ENCODE measurements around the gene OPN3. TPM values are rescaled to one million over a fixed set of nuclear protein-coding genes. Genes with fewer than 3 reads are reported as not detected.

OPN3 gene
- total RNA-seq (2011; cell fraction: chromatin; rRNA removed; ENCODE audit: low replicate concordance): 8.9 and 19.2 TPM in 2 replicates
- 13.0 and 15.4 TPM in 2 replicates for total RNA-seq (2011; cell fraction: nucleolus; rRNA removed)
- total RNA-seq (2011; cell fraction: nucleoplasm; rRNA removed): 25.2 and 40.2 TPM in 2 replicates
- 19.3 and 24.3 TPM in 2 replicates for total RNA-seq (2014; rRNA removed)
- 20.2 and 21.2 TPM in 2 replicates for total RNA-seq (2014; rRNA removed; fragmentation: Illumina TruSeq; extraction: Trizol)
- 17.0 and 17.7 TPM in 2 replicates for total RNA-seq (2015; rRNA removed; fragmentation: Illumina TruSeq; extraction: Trizol)
- 16.4 and 18.1 TPM in 2 replicates for total RNA-seq (2021)
- polyA plus RNA-seq (2011; rRNA removed): 34.6 and 35.8 TPM in 2 replicates
- 20.1 and 32.3 TPM in 2 replicates for polyA plus RNA-seq (2011; cell fraction: cytosol; rRNA removed)
- 6.9 and 13.9 TPM in 2 replicates for polyA plus RNA-seq (2011; cell fraction: nucleus; rRNA removed)
- 12.9 and 16.2 TPM in 2 replicates for polyA plus RNA-seq (2012)
- 18.1 and 22.1 TPM in 2 replicates for polyA plus RNA-seq (2014; fragmentation: Illumina TruSeq; extraction: Trizol)
- polyA plus RNA-seq (2014; fragmentation: Nextera tagmentation; extraction: Ambion mirVana): 1 to 10 TPM; 4.2 to 6.3 TPM
- polyA plus RNA-seq (2014; rRNA removed): 11.6 and 19.6 TPM in 2 replicates
- 35.7 and 47.7 TPM in 2 replicates for polyA minus RNA-seq (2011; rRNA and poly(A)+ RNA removed)
- 13.3 and 26.9 TPM in 2 replicates for polyA minus RNA-seq (2011; cell fraction: cytosol; rRNA and poly(A)+ RNA removed)
- 6.7 and 10.4 TPM in 2 replicates for polyA minus RNA-seq (2011; cell fraction: nucleus; rRNA and poly(A)+ RNA removed)
- percentile 70 among the genes with signal in this experiment for Bru-seq, nascent RNA
- BruChase-seq, experiment 1, labeled RNA remaining after a 2-hour chase: percentile 73 among the genes with signal in this experiment
- percentile 74 among the genes with signal in this experiment for BruChase-seq, experiment 2, labeled RNA remaining after a 6-hour chase
- long read RNA-seq, experiment 1, transcript OPN3-206 (3 exons, 1,816 nt): minor isoform, 24 of 103 reads
- long read RNA-seq, experiment 1, transcript OPN3-201 (4 exons, 2,620 nt): major isoform, 32 of 103 reads
- long read RNA-seq, experiment 1, partial matches to known transcripts: 1 of 103 reads
- long read RNA-seq, experiment 1, other reads (novel, unspliced or antisense): 43 of 103 reads
- long read RNA-seq, experiment 2, partial matches to known transcripts: 1 of 58 reads
- long read RNA-seq, experiment 2, other reads (novel, unspliced or antisense): 49 of 58 reads
- long read RNA-seq, experiment 3, transcript OPN3-206 (3 exons, 1,816 nt): major isoform, 6 of 9 reads
- long read RNA-seq, experiment 3, partial matches to known transcripts: 1 of 9 reads
- long read RNA-seq, experiment 3, other reads (novel, unspliced or antisense): 1 of 9 reads

- CTCF ChIA-PET (ENCODE audit: low intra/inter-chr PET ratio): interaction anchor here (0.6 kb wide), 1 partner anchor 162 kb away, joined by 3 read pairs; no protein-coding TSS in a partner anchor
- ATAC-seq: peak; percentile 94
- no peaks in the 10 kb centered on the region for H3K9me1 ChIP-seq (ENCODE audit: control insufficient read depth, insufficient read depth, low read length)
- peaks cover 7 to 9% of the 10 kb centered on the region in 2 experiments for H3K4me1 ChIP-seq (replicated peaks in 1 of 2; ENCODE audit: control insufficient read depth in 2 of 2, insufficient read depth in 2 of 2, low read length in 2 of 2)
- POLR2A ChIA-PET: interaction anchor here (0.9 to 1.4 kb wide), 5 partner anchors 11 to 318 kb away, joined by 3 to 4 read pairs (median 3); no protein-coding TSS in a partner anchor
- H3K9me3 ChIP-seq (replicated peaks; ENCODE audit: control insufficient read depth, insufficient read depth, low read depth, low read length): peaks cover 22% of the 10 kb centered on the region
- BruUV-seq (replicated peaks): no TSS peak
- peak within 1 kb of the TSS; percentile 95 for H2AFZ ChIP-seq (ENCODE audit: low read depth, low read length)
- WGBS (ENCODE audit: insufficient coverage, low coverage, missing lambda C conversion rate): 14% methylated on average over 23 of the region's 81 CpGs
- peaks cover 25% of the 10 kb centered on the region for H3K36me3 ChIP-seq (ENCODE audit: control insufficient read depth, insufficient read depth, low read length)
- no peaks in the 10 kb centered on the region for H3K27me3 ChIP-seq (ENCODE audit: control insufficient read depth in 2 of 2, insufficient read depth in 2 of 2, low read length in 2 of 2)
- H4K20me1 ChIP-seq (replicated peaks; ENCODE audit: control insufficient read depth, insufficient read depth, low read length): 0 out of 2 replicates have a peak, but pooled peaks cover 3% of the 10 kb centered on the region
- H3K27ac ChIP-seq (ENCODE audit: extremely low read depth, low read depth, low read length): peak within 1 kb of the TSS; percentile 93
- H3K9ac ChIP-seq (ENCODE audit: insufficient read depth in 1 of 2, low read depth in 2 of 2, low read length in 2 of 2): peak within 1 kb of the TSS; percentile 87 to 100
- peak within 1 kb of the TSS; percentile 88 for H3K4me3 ChIP-seq
- peak within 1 kb of the TSS; percentile 98 for H3K4me2 ChIP-seq (ENCODE audit: insufficient read depth, low read length)
- peaks cover 48% of the 10 kb centered on the region for H3K79me2 ChIP-seq (ENCODE audit: control insufficient read depth, insufficient read depth, low read length)
- peak; percentile 97 to 99 (median 99) for DNase-seq (ENCODE audit: extremely low read depth in 1 of 4, low spot score in 3 of 4)
- no peak for FAIRE-seq
- in situ Hi-C loops (cut with MboI) (no loop called here), intact Hi-C loops (cut with micrococcal nuclease) (no loop called here)
- no peak for TF ChIP-seq MCM7 (IDR thresholded peaks at IDR 0.05)
- TF ChIP-seq MBD1 (CRISPR knock-in tag; IDR thresholded peaks at IDR 0.05): peak; percentile 84
- TF ChIP-seq NR4A1 (CRISPR knock-in tag; IDR thresholded peaks at IDR 0.05): no peak
- no peak; the same call in 1 of the 2 replicates for TF ChIP-seq NR4A1 (tag; IDR thresholded peaks at IDR 0.05)
- TF ChIP-seq ETV6 (IDR thresholded peaks at IDR 0.05; ENCODE audit: borderline replicate concordance in 1 of 2, low read depth in 2 of 2, low read length in 1 of 2): no peak
- TF ChIP-seq ETV6 (CRISPR knock-in tag; IDR thresholded peaks at IDR 0.05; ENCODE audit: borderline replicate concordance): no peak
- TF ChIP-seq ZBTB9 (CRISPR knock-in tag; IDR thresholded peaks at IDR 0.05): no peak
- no peak for TF ChIP-seq MTA3 (IDR thresholded peaks at IDR 0.05; ENCODE audit: borderline replicate concordance)
- TF ChIP-seq ERF (CRISPR knock-in tag; IDR thresholded peaks at IDR 0.05): 0 out of 2 replicates have a peak, but pooled peaks have one; percentile 25
- 0 out of 2 replicates have a peak, but pooled peaks have one; percentile 62 for TF ChIP-seq GATAD2A (IDR thresholded peaks at IDR 0.05)
- TF ChIP-seq ID3 (CRISPR knock-in tag; IDR thresholded peaks at IDR 0.05): no peak
- peak; percentile 62 for TF ChIP-seq ID3 (tag; IDR thresholded peaks at IDR 0.05)
- TF ChIP-seq ZNF133 (CRISPR knock-in tag; IDR thresholded peaks at IDR 0.05): no peak
- no peak for TF ChIP-seq ZNF75A (CRISPR knock-in tag; IDR thresholded peaks at IDR 0.05)
Measured at GRCh38 chr1:241640149-241640866, at the start of gene OPN3, which contains the start of gene CHML. TSS of gene OPN3 (minus strand) at chr1:241640369. CDS start at chr1:241640254, 115 bp downstream. TSS of gene CHML (minus strand) at chr1:241640369. CDS start at chr1:241635766, 4,603 bp downstream.
